Stimulated activated CD4-positive, alpha-beta T cell treated with anti-CD3 and anti-CD28 coated beads, Interleukin-15, amount 100 ng/mL, for 1 hour (primary cell): ENCODE data around the gene APPL2.
"Not testable (repeated sequence)": the region's sequence is repeated elsewhere in the genome, so short reads cannot be mapped to it uniquely, and the experiment has no call there.

Experiments used
- DNase-seq, 2 donors: peaks; one replicate each; pipeline ENCODE4 v3.0.0-alpha.2; 2020; ENCODE audit warnings: low read depth in 1 of 2, low spot score in 1 of 2

The APPL2 gene

GRCh38 chr12:105194947-105195346 lies 41.0 kb downstream of the APPL2 start:
- no peak for DNase-seq

- DNase-seq: no peak
These were observed 43.2 kb downstream of the APPL2 start for GRCh38 chr12:105192624-105193225.

- no peak for DNase-seq
These were observed 45.4 kb downstream of the APPL2 start for GRCh38 chr12:105190530-105190929.

GRCh38 chr12:105189293-105189692 lies 46.7 kb downstream of the APPL2 start:
- no peak for DNase-seq

GRCh38 chr12:105183976-105184375 lies 52.0 kb downstream of the APPL2 start:
- not testable (repeated sequence) for DNase-seq

- DNase-seq: not testable (repeated sequence)
These were observed 52.6 kb downstream of the APPL2 start for GRCh38 chr12:105183406-105183805.

GRCh38 chr12:105179114-105179513 lies 56.9 kb downstream of the APPL2 start:
- DNase-seq: not testable (repeated sequence)

- no peak for DNase-seq
These were observed 58.8 kb downstream of the APPL2 start for GRCh38 chr12:105177208-105177607.

- DNase-seq: no peak
These were observed 60.5 kb downstream of the APPL2 start for GRCh38 chr12:105175397-105175990.

GRCh38 chr12:105171691-105172436 lies 64.1 kb downstream of the APPL2 start:
- no peak for DNase-seq

- no peak for DNase-seq
These were observed 65.8 kb downstream of the APPL2 start for GRCh38 chr12:105170139-105170538.

- no peak for DNase-seq
These were observed 68.0 kb downstream of the APPL2 start for GRCh38 chr12:105168006-105168405.

GRCh38 chr12:105167346-105167745 lies 68.6 kb downstream of the APPL2 start:
- DNase-seq: no peak

- no peak for DNase-seq
These were observed 69.2 kb downstream of the APPL2 start for GRCh38 chr12:105166736-105167135.

GRCh38 chr12:105164068-105164467 lies 71.9 kb downstream of the APPL2 start:
- DNase-seq: no peak

GRCh38 chr12:105162174-105162573 lies 73.8 kb downstream of the APPL2 start:
- no peak for DNase-seq

GRCh38 chr12:105158876-105159275 lies 77.1 kb downstream of the APPL2 start:
- DNase-seq: no peak

GRCh38 chr12:105157606-105158005 lies 78.4 kb downstream of the APPL2 start:
- no peak for DNase-seq

GRCh38 chr12:105156260-105156659 lies 79.7 kb downstream of the APPL2 start:
- no peak for DNase-seq

GRCh38 chr12:105142259-105142658 lies 93.7 kb downstream of the APPL2 start:
- DNase-seq: no peak

- no peak for DNase-seq
These were observed 94.6 kb downstream of the APPL2 start for GRCh38 chr12:105141320-105141922.

- no peak for DNase-seq
These were observed 97.7 kb downstream of the APPL2 start for GRCh38 chr12:105138248-105138647.
